Vagina (tissue), 2 donors: ENCODE measurements around the gene CIDEB.

Source experiments
- CTCF ChIP-seq, 3 experiments: fragments of 450-650 bp in 2 of 3; fragments of 200-600 bp in 1 of 3; sonication (generic) in 1 of 3; IDR thresholded peaks; one replicate each; pipeline ENCODE4 v1.5.1; 2017 to 2019; ENCODE audit warnings: antibody characterized with exemption in 3 of 3, mild to moderate bottlenecking in 2 of 3, moderate library complexity in 2 of 3
- POLR2A ChIP-seq, 2 donors: fragments of 450-650 bp; IDR thresholded peaks; one replicate each; pipeline ENCODE4 v1.6.1; 2017; ENCODE audit warnings: antibody characterized with exemption in 2 of 2, mild to moderate bottlenecking in 2 of 2, moderate library complexity in 2 of 2

GRCh38 chr14:24325041-24325530 is 17.3 kb upstream of the CIDEB start:
- TF ChIP-seq CTCF (IDR thresholded peaks at IDR 0.05) (no peak), POLR2A (IDR thresholded peaks at IDR 0.05) (no peak)
